HG03565 (cell line): ENCODE measurements around the gene ROBO4.

Experiments
- ATAC-seq: cut with Tn5 transposase; IDR thresholded peaks from one replicate; pipeline ENCODE4 v1.9.1; 2021; ENCODE audit warnings: mild to moderate bottlenecking, moderate library complexity; ENCODE audit not compliant: unreplicated experiment

ROBO4 gene

GRCh38 chr11:124890683-124891372, 6.8 kb downstream of the ROBO4 start:
- no peak for ATAC-seq

GRCh38 chr11:124890151-124890550, 7.5 kb downstream of the ROBO4 start:
- ATAC-seq, result no peak

- no peak for ATAC-seq
Observed at GRCh38 chr11:124889191-124890091, 8.2 kb downstream of the ROBO4 start.

- no peak for ATAC-seq
Observed at GRCh38 chr11:124887667-124888013, 10.0 kb downstream of the ROBO4 start.

GRCh38 chr11:124886978-124887666, 10.5 kb downstream of the ROBO4 start:
- ATAC-seq, result no peak

- ATAC-seq, result no peak
Observed at GRCh38 chr11:124886476-124886875, 11.2 kb downstream of the ROBO4 start.

GRCh38 chr11:124884869-124885479, 12.7 kb downstream of the ROBO4 start:
- no peak for ATAC-seq

GRCh38 chr11:124884340-124884739, 13.3 kb downstream of the ROBO4 start:
- no peak for ATAC-seq

GRCh38 chr11:124882339-124883071, 15.2 kb downstream of the ROBO4 start:
- no peak for ATAC-seq

GRCh38 chr11:124880958-124881357, 16.7 kb downstream of the ROBO4 start:
- no peak for ATAC-seq

- ATAC-seq, result no peak
Observed at GRCh38 chr11:124880290-124880611, 17.4 kb downstream of the ROBO4 start.

- ATAC-seq, result no peak
Observed at GRCh38 chr11:124879493-124880289, 18.0 kb downstream of the ROBO4 start.

GRCh38 chr11:124878759-124879492, 18.7 kb downstream of the ROBO4 start:
- no peak for ATAC-seq

- no peak for ATAC-seq
Observed at GRCh38 chr11:124877910-124878758, 19.5 kb downstream of the ROBO4 start.

- no peak for ATAC-seq
Observed at GRCh38 chr11:124877631-124877909, 20.1 kb downstream of the ROBO4 start.

GRCh38 chr11:124876818-124877630, 20.6 kb downstream of the ROBO4 start:
- ATAC-seq, result no peak

- ATAC-seq, result peak; percentile 83
Observed at GRCh38 chr11:124875943-124876817, 21.5 kb downstream of the ROBO4 start.
